GM12801 (cell line): ENCODE results near the gene SLC25A45.

ENCODE experiments used
- TF ChIP-seq, protein P1 (sequence below): IDR thresholded peaks from one replicate; pipeline ENCODE4 v1.5.1; 2011; ENCODE audit warnings: control low read depth; ENCODE audit not compliant: insufficient read length; ENCODE audit errors: extremely low read depth

The SLC25A45 gene

DNA sequence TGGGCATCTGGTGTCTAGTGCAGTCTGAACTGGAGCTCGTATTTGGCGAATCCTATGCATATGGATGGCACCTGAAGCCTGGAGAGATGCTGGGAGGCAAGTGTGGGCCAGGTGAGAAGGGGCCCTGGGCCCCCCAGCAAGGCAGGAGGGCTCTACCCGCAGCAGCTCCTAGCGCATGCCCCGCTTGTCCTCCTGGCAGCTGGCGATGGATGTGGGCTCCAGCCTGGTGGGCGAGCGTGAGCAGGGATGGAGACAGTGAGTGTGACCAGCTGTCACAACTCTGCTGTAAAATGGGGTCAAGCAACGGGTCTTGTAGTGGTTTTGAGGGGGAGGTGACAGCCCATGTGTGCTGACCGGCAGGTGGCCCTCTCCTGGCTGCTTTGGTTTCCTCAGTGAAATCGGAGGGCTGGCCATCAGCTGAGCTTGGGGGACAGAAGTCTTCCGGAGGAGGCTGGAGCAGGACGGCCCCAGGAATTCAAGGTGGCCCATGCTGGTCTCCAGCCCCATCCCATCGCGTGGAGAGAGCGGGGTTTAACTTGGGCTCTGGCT, 16.0 kb upstream of the SLC25A45 start:
- TF ChIP-seq, protein P1, sequence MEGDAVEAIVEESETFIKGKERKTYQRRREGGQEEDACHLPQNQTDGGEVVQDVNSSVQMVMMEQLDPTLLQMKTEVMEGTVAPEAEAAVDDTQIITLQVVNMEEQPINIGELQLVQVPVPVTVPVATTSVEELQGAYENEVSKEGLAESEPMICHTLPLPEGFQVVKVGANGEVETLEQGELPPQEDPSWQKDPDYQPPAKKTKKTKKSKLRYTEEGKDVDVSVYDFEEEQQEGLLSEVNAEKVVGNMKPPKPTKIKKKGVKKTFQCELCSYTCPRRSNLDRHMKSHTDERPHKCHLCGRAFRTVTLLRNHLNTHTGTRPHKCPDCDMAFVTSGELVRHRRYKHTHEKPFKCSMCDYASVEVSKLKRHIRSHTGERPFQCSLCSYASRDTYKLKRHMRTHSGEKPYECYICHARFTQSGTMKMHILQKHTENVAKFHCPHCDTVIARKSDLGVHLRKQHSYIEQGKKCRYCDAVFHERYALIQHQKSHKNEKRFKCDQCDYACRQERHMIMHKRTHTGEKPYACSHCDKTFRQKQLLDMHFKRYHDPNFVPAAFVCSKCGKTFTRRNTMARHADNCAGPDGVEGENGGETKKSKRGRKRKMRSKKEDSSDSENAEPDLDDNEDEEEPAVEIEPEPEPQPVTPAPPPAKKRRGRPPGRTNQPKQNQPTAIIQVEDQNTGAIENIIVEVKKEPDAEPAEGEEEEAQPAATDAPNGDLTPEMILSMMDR, result no peak

DNA sequence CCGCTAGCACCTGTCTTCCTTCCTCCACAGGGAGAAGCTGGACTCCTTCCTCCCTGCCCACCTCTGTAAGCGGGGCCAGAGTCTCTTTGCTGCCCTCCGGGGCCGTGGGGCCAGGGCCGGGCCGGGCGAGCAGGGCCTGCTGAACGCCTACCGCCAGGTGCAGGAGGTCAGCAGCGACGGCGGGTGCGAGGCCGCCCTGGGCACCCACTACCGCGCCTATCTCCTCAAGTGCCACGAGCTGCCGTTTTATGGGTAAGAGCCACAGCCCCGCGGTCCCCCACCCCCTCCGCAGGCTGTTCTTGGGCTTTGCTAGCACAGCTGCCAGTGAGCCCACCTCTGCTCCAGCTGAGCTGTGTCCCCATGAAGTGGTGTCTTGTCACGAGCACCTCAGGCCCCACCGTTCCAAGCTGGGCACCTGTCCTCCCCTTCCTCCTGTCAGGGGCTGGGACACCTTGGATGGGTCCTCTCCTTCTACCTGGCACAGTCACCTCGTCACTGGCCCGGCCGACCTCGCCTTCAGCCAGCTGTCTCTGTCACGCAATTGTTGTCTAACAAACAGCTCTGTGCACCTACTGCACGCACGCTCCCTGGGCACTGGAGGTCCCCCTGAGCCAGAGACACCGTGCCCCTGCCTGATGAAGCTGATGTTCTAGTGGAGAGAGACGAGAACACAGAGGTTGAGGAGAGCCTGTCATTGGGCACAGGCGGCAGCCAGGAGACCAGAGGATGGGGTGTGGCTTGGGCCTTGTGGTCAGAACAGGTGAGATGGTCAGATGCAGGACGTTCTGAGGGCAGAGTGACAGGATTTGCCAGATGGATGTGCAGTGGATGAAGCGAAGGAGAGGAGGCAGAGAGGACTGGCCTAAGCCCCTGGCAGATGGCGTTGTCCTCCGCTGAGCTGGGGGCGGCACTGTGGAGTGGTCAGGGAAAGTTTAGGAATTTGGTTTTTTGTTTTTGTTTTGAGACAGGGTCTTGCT, 14.6 kb upstream of the SLC25A45 start:
- TF ChIP-seq, protein P1, result no peak

DNA sequence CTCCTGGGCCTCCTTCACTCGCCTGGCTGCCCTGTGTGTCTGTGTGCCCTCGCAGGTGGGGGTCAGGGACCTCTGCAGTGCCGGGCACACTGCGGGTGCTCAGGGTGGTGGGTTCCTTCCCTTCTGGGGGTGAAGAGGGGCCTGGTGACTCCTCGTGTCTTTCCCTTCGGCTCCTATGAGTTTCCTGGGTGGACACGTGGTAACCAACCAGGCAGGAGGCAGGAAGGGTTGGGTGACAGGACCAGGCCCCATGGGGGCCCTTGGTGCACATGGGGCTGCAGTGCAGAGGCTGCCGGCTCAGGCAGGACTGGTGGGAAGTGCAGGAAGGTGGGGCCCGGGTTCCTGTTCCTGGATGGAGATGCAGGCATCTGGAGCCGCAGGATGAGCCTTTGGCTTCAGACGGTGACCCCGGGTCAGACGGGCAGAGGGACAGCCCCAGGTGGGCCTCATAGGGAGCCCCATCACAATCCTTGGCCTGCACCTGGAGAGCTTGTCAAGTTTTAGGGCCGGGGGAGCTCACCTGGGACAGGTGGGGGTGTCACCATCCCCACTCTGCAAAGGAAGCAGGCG, 13.6 kb upstream of the SLC25A45 start:
- TF ChIP-seq, protein P1, result no peak

DNA sequence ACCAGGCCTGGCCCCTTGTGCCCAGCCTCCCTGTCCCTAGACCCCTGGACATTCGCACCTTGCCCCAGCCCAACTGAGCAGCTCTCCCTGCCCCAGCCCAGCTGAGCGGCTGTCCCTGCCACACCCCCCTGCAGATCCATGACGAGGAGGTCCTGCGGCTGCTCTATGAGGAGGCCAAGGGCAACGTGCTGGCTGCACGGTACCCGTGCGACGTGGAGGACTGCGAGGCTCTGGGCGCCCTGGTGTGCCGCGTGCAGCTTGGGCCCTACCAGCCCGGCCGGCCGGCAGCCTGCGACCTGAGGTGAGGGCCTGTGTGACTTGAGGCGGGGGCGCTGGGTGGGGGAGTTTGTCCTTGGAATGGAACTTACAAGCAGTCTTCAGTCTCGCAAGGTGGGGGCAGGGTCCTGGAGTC, 11.7 kb upstream of the SLC25A45 start:
- TF ChIP-seq, protein P1, result no peak

DNA sequence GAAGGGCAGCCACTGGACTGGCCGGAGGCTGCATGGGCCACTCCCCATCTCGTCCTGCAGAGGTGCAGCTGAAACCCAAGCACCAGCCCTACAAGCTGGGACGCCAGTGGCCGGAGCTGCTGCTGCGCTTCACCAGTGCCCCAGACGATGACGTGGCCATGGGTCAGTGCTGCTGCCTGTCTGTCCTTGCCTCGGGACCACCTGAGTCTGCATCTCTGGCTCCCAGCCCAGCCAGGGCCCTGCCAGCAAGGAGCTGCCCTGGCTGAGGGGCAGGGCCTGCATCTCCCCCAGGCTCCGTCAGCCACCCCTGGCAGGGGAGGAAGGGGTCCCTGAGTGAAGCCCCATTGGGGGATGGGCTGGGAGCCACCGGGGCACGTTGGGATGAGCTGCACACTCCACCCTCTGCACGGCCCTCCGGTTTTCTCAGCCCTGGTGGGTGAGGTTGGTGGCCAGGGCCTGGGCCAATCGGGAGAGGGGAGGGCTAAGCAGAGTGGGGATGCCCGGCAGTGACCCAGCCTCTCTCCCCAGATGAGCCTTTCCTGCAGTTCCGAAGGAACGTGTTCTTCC, 11.2 kb upstream of the SLC25A45 start:
- TF ChIP-seq, protein P1, result no peak

DNA sequence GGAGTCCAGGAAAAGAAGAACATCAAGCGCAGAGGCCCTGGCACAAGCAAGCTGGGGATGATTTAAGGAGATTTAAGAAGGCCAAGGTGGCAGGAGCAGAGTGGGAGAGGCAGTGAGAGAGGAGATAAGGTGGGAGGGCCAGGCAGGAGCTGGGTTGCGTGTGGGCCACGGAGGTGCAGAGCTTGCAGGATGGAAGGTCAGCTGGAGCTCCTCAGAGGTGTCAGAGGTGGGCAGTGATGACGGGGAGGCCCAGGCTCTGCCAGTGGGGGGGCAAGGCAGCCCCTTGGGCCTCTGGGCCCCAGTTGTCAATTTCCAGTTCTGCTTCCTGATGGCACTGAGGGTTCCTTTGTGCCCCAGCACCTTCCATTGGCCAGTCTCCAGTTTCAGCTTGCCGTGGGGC, 10.5 kb upstream of the SLC25A45 start:
- TF ChIP-seq, protein P1, result no peak

DNA sequence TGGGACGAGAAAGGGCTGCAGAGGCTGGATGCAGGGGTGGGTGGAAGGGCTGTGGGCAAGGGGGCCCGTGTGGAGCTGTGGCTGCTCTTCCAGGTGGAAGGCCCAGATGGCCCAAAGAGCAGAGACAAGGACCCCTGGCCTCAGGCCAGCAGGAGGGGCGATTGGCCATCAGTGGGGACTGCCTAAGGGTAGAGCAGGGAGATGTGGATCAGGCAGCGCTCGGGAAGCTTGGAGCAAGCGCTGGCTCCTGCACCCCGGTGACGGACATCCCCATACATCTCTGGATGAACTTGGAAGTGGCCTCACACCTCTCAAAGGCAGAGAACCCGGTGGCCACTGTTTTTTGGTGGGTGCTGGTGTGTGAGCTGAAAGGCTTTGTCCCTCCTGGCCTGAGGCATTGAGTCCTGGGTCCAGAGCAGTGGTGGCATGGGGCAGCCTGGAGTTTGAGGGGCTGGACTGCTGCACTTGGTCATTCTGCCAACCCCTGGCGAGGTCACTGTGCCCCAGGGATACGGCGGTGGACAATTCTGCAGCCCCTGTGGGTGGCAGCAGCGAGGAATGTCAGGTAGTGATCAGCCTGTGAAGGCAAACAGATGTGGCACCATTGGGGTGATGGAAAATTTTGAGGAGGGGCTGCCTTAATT, 9.9 kb upstream of the SLC25A45 start:
- TF ChIP-seq, protein P1, result no peak
